ENCODE data around the gene KLHL15.

The KLHL15 gene

GRCh38 chrX:24024819-24025740, 1.9 kb downstream of the KLHL15 start:
- H3K27ac Mint-ChIP-seq: peak overlapping the region in 1 of 2 donors; percentile 87

DNA sequence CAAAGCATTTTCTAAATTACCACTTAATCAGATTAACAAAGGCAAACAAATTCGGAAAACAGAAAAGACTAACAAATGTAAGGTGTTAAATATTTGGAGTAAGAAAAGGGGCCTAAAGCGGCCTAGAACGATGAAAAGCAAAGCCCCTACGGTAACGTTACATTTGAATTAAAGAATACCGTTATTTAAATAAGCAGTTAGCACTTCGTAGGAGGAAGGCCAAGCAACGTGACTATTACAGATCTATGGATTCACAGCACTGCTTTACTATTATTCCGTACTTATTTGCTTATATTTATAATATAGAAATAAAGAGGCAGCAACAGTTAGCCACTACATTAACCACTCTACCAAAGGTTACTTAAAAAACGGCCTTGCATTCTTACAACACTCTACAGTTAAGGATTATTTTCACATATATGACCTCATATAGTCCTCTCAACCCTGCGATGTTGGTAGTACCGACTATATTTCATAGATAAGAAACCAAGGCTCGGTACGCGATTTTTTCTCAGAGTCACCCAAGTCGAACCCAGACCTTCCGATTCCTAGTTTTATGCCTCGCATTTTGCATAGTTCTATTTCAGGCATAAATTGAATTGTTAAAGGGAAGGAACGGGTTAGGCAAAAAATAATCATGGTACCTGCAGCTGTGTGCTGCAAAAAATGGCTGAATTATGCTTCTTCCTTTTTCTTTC, 2.9 kb downstream of the KLHL15 start:
- peak overlapping the region; percentile 87 to 98 for H3K27ac Mint-ChIP-seq
- H3K9me3 Mint-ChIP-seq: no peaks in the 10 kb centered on the region
- no peaks in the 10 kb centered on the region for H3K27me3 Mint-ChIP-seq
- H3K4me3 Mint-ChIP-seq: peak overlapping the region; percentile 82 to 94
- H3K4me1 Mint-ChIP-seq: peaks cover 25% of the 10 kb centered on the region
- ATAC-seq (no peak), DNase-seq (peak in 1 of 2 donors; percentile 4)

More at GRCh38 chrX:24024819-24025740, 1.9 kb downstream of the KLHL15 start:
- ATAC-seq (peak; percentile 96), DNase-seq (peak; percentile 86 to 91)
- Mint-ChIP-seq H3K27me3 (no peaks in the 10 kb centered on the region), H3K4me1 (peaks cover 18% of the 10 kb centered on the region), H3K9me3 (no peaks in the 10 kb centered on the region), H3K4me3 (peak overlapping the region; percentile 77 to 94)

- peaks cover 25% of the 10 kb centered on the region for H3K4me1 Mint-ChIP-seq
- H3K27ac Mint-ChIP-seq: peak overlapping the region in 1 of 2 donors; percentile 98
- no peaks in the 10 kb centered on the region for H3K9me3 Mint-ChIP-seq
- ATAC-seq (no peak), DNase-seq (no peak)
- no peaks in the 10 kb centered on the region for H3K27me3 Mint-ChIP-seq
- H3K4me3 Mint-ChIP-seq: peak overlapping the region; percentile 82 to 94
Measured at GRCh38 chrX:24023544-24023943, 3.4 kb downstream of the KLHL15 start.

- Mint-ChIP-seq H3K4me1 (peaks cover 28% of the 10 kb centered on the region), H3K27ac (no peak overlapping the region), H3K27me3 (no peaks in the 10 kb centered on the region), H3K9me3 (no peaks in the 10 kb centered on the region), H3K4me3 (peak overlapping the region; percentile 55 to 67)
- ATAC-seq: no peak
- DNase-seq: no peak
Measured at GRCh38 chrX:24020306-24020876, 6.6 kb downstream of the KLHL15 start.

DNA sequence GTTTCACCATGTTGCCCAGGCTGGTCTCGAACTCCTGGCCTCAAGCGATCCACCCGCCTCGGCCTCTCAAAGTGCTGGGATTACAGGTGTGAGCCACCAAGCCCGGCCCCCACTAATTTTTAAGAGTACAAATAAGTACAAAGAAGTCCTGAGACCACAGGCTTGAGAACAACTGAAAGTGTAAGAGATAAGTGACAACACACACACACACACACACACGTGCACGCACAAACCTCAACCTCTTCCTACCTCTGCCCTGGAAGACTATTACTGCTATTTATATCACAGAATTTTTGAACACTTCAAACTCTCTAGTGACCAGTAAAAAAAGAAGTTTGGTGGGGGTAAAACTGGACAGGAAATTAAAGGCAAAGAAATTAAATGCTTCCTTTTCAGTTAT, 7.5 kb downstream of the KLHL15 start:
- Mint-ChIP-seq H3K27me3 (no peaks in the 10 kb centered on the region), H3K9me3 (no peaks in the 10 kb centered on the region), H3K4me3 (peak overlapping the region in 1 of 2 donors; percentile 24), H3K4me1 (peaks cover 36% of the 10 kb centered on the region), H3K27ac (no peak overlapping the region)
- ATAC-seq (no peak), DNase-seq (no peak)

DNA sequence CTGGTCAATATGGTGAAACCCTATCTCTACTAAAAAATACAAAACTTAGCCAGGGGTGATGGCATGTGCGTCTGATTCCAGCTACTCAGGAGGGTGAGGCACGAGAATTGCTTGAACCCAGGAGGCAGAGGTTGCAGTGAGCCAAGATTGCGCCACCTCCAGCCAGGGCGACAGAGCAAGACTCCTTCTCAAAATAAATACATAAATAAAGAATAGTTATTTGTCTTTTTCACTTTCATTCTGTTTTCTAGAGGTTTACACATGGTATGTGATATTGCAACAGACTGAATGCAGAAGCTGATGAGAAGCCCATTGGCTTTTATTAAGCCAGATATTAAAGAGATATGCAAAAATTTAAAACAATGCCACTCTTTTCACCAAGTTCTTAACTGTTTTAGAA, 8.2 kb downstream of the KLHL15 start:
- DNase-seq: no peak
- Mint-ChIP-seq H3K27ac (no peak overlapping the region), H3K9me3 (no peaks in the 10 kb centered on the region), H3K4me3 (no peak overlapping the region), H3K4me1 (peaks cover 42% of the 10 kb centered on the region), H3K27me3 (no peaks in the 10 kb centered on the region)
- ATAC-seq: no peak

- Mint-ChIP-seq H3K9me3 (no peaks in the 10 kb centered on the region), H3K27ac (no peak overlapping the region), H3K4me3 (no peak overlapping the region), H3K4me1 (peaks cover 42% of the 10 kb centered on the region), H3K27me3 (no peaks in the 10 kb centered on the region)
- DNase-seq: no peak
- no peak for ATAC-seq
Measured at GRCh38 chrX:24017674-24018073, 9.3 kb downstream of the KLHL15 start.

DNA sequence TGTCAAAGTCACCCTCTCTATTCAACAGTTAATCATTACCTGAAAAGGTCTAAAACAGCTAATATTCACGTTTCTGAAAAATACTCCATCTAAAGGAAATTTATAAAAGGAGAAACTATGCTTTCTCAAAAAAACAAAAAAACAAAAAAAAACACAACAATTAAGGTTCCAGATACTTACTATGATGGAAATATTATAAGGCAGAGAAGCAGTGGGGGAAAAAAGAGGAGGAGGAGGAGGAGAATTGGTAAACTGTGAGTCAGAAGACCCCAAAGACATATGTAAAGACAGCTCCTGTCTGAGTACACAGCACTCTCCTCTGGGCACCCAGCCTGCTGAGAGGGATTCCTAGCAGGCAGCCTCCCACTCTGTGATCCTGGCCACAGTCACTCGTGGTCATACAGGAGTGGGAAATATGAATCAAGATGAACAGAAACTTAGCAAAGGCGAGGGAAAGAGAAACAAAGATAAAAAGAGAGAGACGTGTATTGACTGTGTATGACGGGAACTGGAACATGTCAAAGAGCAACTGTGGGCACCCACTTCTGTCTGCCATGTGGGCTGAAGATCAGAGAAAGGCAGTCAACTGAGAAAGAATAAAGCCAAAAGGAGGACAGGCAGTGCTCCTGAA, 12.5 kb downstream of the KLHL15 start:
- ATAC-seq: peak; percentile 97
- Mint-ChIP-seq H3K4me1 (peaks cover 32% of the 10 kb centered on the region), H3K9me3 (peaks cover 0 to 4% of the 10 kb centered on the region in 2 donors), H3K27ac (peak overlapping the region; percentile 68 to 95), H3K27me3 (no peaks in the 10 kb centered on the region), H3K4me3 (peak overlapping the region; percentile 70 to 79)
- DNase-seq: peak in 1 of 2 donors; percentile 23

GRCh38 chrX:24012266-24012665, 14.7 kb downstream of the KLHL15 start:
- no peak overlapping the region for H3K4me3 Mint-ChIP-seq
- no peaks in the 10 kb centered on the region for H3K27me3 Mint-ChIP-seq
- no peak for ATAC-seq

GRCh38 chrX:24005867-24006266, 21.1 kb downstream of the KLHL15 start:
- H3K4me3 Mint-ChIP-seq: no peak overlapping the region
- no peak for DNase-seq
- H3K4me1 Mint-ChIP-seq: peaks cover 24% of the 10 kb centered on the region

More at GRCh38 chrX:24012266-24012665, 14.7 kb downstream of the KLHL15 start:
- H3K9me3 Mint-ChIP-seq: peaks cover 0 to 4% of the 10 kb centered on the region in 2 donors
- DNase-seq: no peak
- no peak overlapping the region for H3K27ac Mint-ChIP-seq
- peaks cover 40% of the 10 kb centered on the region for H3K4me1 Mint-ChIP-seq

GRCh38 chrX:24005028-24005427, 22.0 kb downstream of the KLHL15 start:
- Mint-ChIP-seq H3K27me3 (no peaks in the 10 kb centered on the region), H3K9me3 (peaks cover 0 to 3% of the 10 kb centered on the region in 2 donors), H3K27ac (peak overlapping the region in 1 of 2 donors; percentile 48), H3K4me1 (peaks cover 20% of the 10 kb centered on the region), H3K4me3 (peak overlapping the region in 1 of 2 donors; percentile 0)
- DNase-seq (no peak), ATAC-seq (no peak)

More at GRCh38 chrX:24005867-24006266, 21.1 kb downstream of the KLHL15 start:
- Mint-ChIP-seq H3K27me3 (no peaks in the 10 kb centered on the region), H3K9me3 (peaks cover 0 to 4% of the 10 kb centered on the region in 2 donors), H3K27ac (no peak overlapping the region)
- no peak for ATAC-seq

- H3K4me1 Mint-ChIP-seq: peaks cover 8% of the 10 kb centered on the region
- no peaks in the 10 kb centered on the region for H3K27me3 Mint-ChIP-seq
- peak overlapping the region in 1 of 2 donors; percentile 25 for H3K27ac Mint-ChIP-seq
- ATAC-seq (no peak), DNase-seq (no peak)
- H3K4me3 Mint-ChIP-seq: no peak overlapping the region
- no peaks in the 10 kb centered on the region for H3K9me3 Mint-ChIP-seq
Measured at GRCh38 chrX:24002792-24003191, 24.2 kb downstream of the KLHL15 start.

DNA sequence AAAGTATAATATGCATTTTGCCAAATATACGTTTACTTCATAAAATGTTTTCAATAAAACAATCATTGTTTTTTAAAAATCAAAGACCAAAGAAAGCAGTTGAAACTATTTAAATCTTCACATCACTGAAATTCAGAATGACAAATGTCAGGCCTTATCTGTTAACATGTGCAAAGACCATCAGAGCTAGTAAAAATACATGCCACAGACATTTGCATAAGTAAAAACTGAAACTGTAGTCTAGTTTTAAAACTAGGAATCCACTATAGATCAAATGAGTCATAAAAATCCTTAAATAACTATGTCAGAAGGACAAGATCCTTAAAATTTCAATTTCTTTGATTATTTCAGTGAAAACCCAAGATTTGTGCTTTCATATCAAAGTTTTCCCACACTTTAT, 24.8 kb downstream of the KLHL15 start:
- Mint-ChIP-seq H3K4me1 (peaks cover 8% of the 10 kb centered on the region), H3K9me3 (no peaks in the 10 kb centered on the region), H3K27me3 (no peaks in the 10 kb centered on the region), H3K4me3 (no peak overlapping the region), H3K27ac (no peak overlapping the region)
- ATAC-seq: no peak
- no peak for DNase-seq

DNA sequence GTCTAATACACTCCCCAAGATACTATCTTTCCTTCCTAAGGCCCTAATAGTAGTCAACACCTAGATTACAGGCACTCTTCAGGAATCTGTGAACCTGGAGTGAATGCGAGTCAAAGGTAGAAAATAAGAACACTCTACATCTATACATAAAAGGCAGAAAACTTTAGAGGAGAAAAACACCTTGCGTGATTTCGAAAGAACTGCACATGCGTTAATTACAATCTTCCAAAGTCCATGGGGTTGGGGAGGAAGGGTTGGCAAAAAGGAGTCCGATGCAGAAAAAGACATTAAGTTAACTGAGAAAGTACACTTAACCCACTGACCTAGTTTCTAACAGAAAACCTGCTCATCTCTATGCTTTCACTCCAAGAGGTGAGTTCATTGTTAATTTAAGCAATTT, 27.3 kb downstream of the KLHL15 start:
- H3K27ac Mint-ChIP-seq: no peak overlapping the region
- ATAC-seq: no peak
- H3K9me3 Mint-ChIP-seq: no peaks in the 10 kb centered on the region

DNA sequence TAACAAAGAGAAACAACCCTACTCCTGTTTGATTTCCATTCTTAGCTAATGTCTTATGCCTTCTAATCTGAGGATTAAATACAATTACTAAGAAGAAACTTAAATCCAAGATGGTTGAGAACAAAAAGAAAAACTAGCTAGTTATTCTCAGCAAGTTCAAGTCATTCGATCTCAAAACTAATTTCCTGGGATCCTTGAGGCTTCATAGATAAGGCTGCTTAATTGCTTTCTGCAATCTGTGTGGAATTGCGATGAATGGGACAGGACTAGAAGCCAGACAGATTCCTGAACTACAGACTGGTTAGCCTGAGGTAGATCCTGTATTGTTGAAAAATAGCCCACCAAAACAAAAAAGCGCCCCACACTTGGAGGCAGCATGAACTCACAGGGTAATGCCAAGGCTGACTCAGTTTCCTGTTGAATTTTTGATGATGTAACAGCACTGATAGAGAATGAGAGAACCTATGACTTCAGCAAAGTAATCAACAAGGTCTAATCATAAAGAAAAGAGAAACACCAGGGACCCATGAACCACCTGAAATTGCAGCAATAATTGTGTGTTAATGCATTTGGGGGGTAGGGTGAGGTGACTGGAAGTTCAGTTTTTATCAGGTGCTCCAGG, 33.9 kb downstream of the KLHL15 start:
- Mint-ChIP-seq H3K27ac (peak overlapping the region; percentile 88 to 94), H3K27me3 (no peaks in the 10 kb centered on the region), H3K4me3 (peak overlapping the region in 1 of 2 donors; percentile 22), H3K4me1 (peaks cover 27% of the 10 kb centered on the region), H3K9me3 (no peaks in the 10 kb centered on the region)
- ATAC-seq (peak; percentile 72), DNase-seq (no peak)

More for the DNA sequence above, 27.3 kb downstream of the KLHL15 start:
- no peak for DNase-seq
- Mint-ChIP-seq H3K4me3 (no peak overlapping the region), H3K4me1 (no peaks in the 10 kb centered on the region), H3K27me3 (no peaks in the 10 kb centered on the region)

Measured in stimulated activated naive CD8-positive, alpha-beta T cell treated with anti-CD3 and anti-CD28 coated beads, Interleukin-15, amount 100 ng/mL, for 72 hours (primary cell).